ENCODE results near the gene ZSWIM3. TPM values are rescaled to one million over a fixed set of nuclear protein-coding genes. Genes with fewer than 3 reads are reported as not detected.
"Not testable (repeated sequence)": the region's sequence is repeated elsewhere in the genome, so short reads cannot be mapped to it uniquely, and the experiment has no call there.

Gene ZSWIM3
- polyA plus RNA-seq, 1 donor from 2014 or later = 3.0 TPM

GRCh38 chr20:45861221-45862075, 4.0 kb downstream of the ZSWIM3 start:
- H3K27me3 Mint-ChIP-seq = no peaks in the 10 kb centered on the region
- peaks cover 6% of the 10 kb centered on the region for H3K36me3 Mint-ChIP-seq
- no peaks in the 10 kb centered on the region for H3K9me3 Mint-ChIP-seq
- H3K4me3 Mint-ChIP-seq = no peak overlapping the region
- no peak overlapping the region for H3K27ac Mint-ChIP-seq
- peaks cover 12 to 22% (median 19%) of the 10 kb centered on the region in 3 donors for H3K4me1 Mint-ChIP-seq

- H3K9me3 Mint-ChIP-seq = no peaks in the 10 kb centered on the region
- no peak overlapping the region for H3K27ac Mint-ChIP-seq
- peaks cover 3 to 8% (median 7%) of the 10 kb centered on the region in 3 donors for H3K4me1 Mint-ChIP-seq
- H3K4me3 Mint-ChIP-seq = no peak overlapping the region
- H3K36me3 Mint-ChIP-seq = peaks cover 6% of the 10 kb centered on the region
- no peaks in the 10 kb centered on the region for H3K27me3 Mint-ChIP-seq
Observed at GRCh38 chr20:45863543-45864470, 6.4 kb downstream of the ZSWIM3 start.

GRCh38 chr20:45866454-45866853, 9.0 kb downstream of the ZSWIM3 start:
- H3K27me3 Mint-ChIP-seq = no peaks in the 10 kb centered on the region
- peaks cover 0 to 3% (median 0%) of the 10 kb centered on the region in 3 donors for H3K4me1 Mint-ChIP-seq
- H3K27ac Mint-ChIP-seq = no peak overlapping the region
- no peaks in the 10 kb centered on the region for H3K9me3 Mint-ChIP-seq
- no peak overlapping the region for H3K4me3 Mint-ChIP-seq
- peaks cover 2% of the 10 kb centered on the region for H3K36me3 Mint-ChIP-seq

GRCh38 chr20:45867136-45867818, 9.9 kb downstream of the ZSWIM3 start:
- Mint-ChIP-seq H3K4me1 (peaks cover 0 to 3% (median 0%) of the 10 kb centered on the region in 3 donors), H3K27me3 (no peaks in the 10 kb centered on the region), H3K9me3 (no peaks in the 10 kb centered on the region), H3K4me3 (no peak overlapping the region), H3K27ac (no peak overlapping the region), H3K36me3 (peaks cover 2% of the 10 kb centered on the region)

GRCh38 chr20:45867819-45868176, 10.4 kb downstream of the ZSWIM3 start:
- no peaks in the 10 kb centered on the region for H3K27me3 Mint-ChIP-seq
- H3K4me3 Mint-ChIP-seq = no peak overlapping the region
- no peaks in the 10 kb centered on the region for H3K9me3 Mint-ChIP-seq
- no peak overlapping the region for H3K27ac Mint-ChIP-seq
- peaks cover 0 to 3% (median 0%) of the 10 kb centered on the region in 3 donors for H3K4me1 Mint-ChIP-seq
- H3K36me3 Mint-ChIP-seq = peaks cover 2% of the 10 kb centered on the region

GRCh38 chr20:45872626-45873025, 15.2 kb downstream of the ZSWIM3 start:
- Mint-ChIP-seq H3K27ac (no peak overlapping the region), H3K9me3 (no peaks in the 10 kb centered on the region), H3K36me3 (peaks cover 2% of the 10 kb centered on the region), H3K4me1 (peaks cover 0 to 3% (median 0%) of the 10 kb centered on the region in 3 donors), H3K4me3 (no peak overlapping the region), H3K27me3 (no peaks in the 10 kb centered on the region)

- Mint-ChIP-seq H3K4me1 (no peaks in the 10 kb centered on the region), H3K4me3 (no peak overlapping the region), H3K9me3 (no peaks in the 10 kb centered on the region), H3K27me3 (no peaks in the 10 kb centered on the region), H3K36me3 (peaks cover 2% of the 10 kb centered on the region), H3K27ac (no peak overlapping the region)
Observed at GRCh38 chr20:45873409-45874103, 16.1 kb downstream of the ZSWIM3 start.

- not testable (repeated sequence) for H3K9me3 Mint-ChIP-seq, H3K4me1 Mint-ChIP-seq, H3K27ac Mint-ChIP-seq, H3K36me3 Mint-ChIP-seq, H3K27me3 Mint-ChIP-seq, H3K4me3 Mint-ChIP-seq
Observed at GRCh38 chr20:45874104-45874481, 16.7 kb downstream of the ZSWIM3 start.

GRCh38 chr20:45874576-45874975, 17.2 kb downstream of the ZSWIM3 start:
- Mint-ChIP-seq H3K4me3 (no peak overlapping the region), H3K36me3 (peaks cover 2% of the 10 kb centered on the region), H3K9me3 (no peaks in the 10 kb centered on the region), H3K27ac (no peak overlapping the region), H3K4me1 (no peaks in the 10 kb centered on the region), H3K27me3 (no peaks in the 10 kb centered on the region)

GRCh38 chr20:45878076-45878761, 20.8 kb downstream of the ZSWIM3 start:
- Mint-ChIP-seq H3K27me3 (no peaks in the 10 kb centered on the region), H3K27ac (no peak overlapping the region), H3K9me3 (no peaks in the 10 kb centered on the region), H3K4me1 (peaks cover 13 to 20% (median 17%) of the 10 kb centered on the region in 3 donors), H3K36me3 (no peaks in the 10 kb centered on the region), H3K4me3 (no peak overlapping the region)

GRCh38 chr20:45880988-45881788, 23.8 kb downstream of the ZSWIM3 start, which contains the start of gene ZSWIM1:
Gene ZSWIM1, plus strand, starts transcription at chr20:45881227. Its CDS starts 1,366 bp downstream, at chr20:45882593.
- Mint-ChIP-seq H3K9me3 (no peaks in the 10 kb centered on the region), H3K27me3 (no peaks in the 10 kb centered on the region), H3K4me3 (peak within 1 kb of the TSS; percentile 87 to 96 (median 92)), H3K36me3 (no peaks in the 10 kb centered on the region), H3K27ac (peak within 1 kb of the TSS; percentile 68 to 96 (median 89)), H3K4me1 (peaks cover 13 to 25% (median 17%) of the 10 kb centered on the region in 3 donors)

- Mint-ChIP-seq H3K27me3 (no peaks in the 10 kb centered on the region), H3K36me3 (no peaks in the 10 kb centered on the region), H3K4me3 (peak overlapping the region; percentile 67 to 76 (median 73)), H3K9me3 (no peaks in the 10 kb centered on the region), H3K27ac (peak overlapping the region in 2 of 3 donors; percentile 46 to 68), H3K4me1 (peaks cover 13 to 26% (median 20%) of the 10 kb centered on the region in 3 donors)
Observed at GRCh38 chr20:45882469-45883099, 25.2 kb downstream of the ZSWIM3 start.

GRCh38 chr20:45883100-45883469, 25.7 kb downstream of the ZSWIM3 start:
- peaks cover 13 to 27% (median 20%) of the 10 kb centered on the region in 3 donors for H3K4me1 Mint-ChIP-seq

More at GRCh38 chr20:45883100-45883469, 25.7 kb downstream of the ZSWIM3 start:
- Mint-ChIP-seq H3K9me3 (no peaks in the 10 kb centered on the region), H3K36me3 (no peaks in the 10 kb centered on the region), H3K27me3 (no peaks in the 10 kb centered on the region), H3K27ac (no peak overlapping the region), H3K4me3 (peak overlapping the region in 2 of 4 donors; percentile 73 to 76)
